ENCODE measurements around the gene THSD4. TPM values are rescaled to one million over a fixed set of nuclear protein-coding genes. Genes with fewer than 3 reads are reported as not detected.

The THSD4 gene
- total and polyA plus RNA-seq, 2 of the 8 experiments (the other 6 are each of a cell fraction or from before 2014, with no cell fraction given): 2.5 to 6.2 TPM

- TF ChIP-seq ATF2 (IDR thresholded peaks at IDR 0.05; ENCODE audit: low read length) (no peak), SP4 (IDR thresholded peaks at IDR 0.05; ENCODE audit: low read length) (no peak), TCF12 (IDR thresholded peaks at IDR 0.05; ENCODE audit: low read depth, low read length) (no peak), POLR2A (IDR thresholded peaks at IDR 0.05; ENCODE audit: control extremely low read depth in 1 of 2, low read depth in 2 of 2, low read length in 2 of 2) (no peak), EGR1 (IDR thresholded peaks at IDR 0.05; ENCODE audit: borderline replicate concordance, low read depth, low read length) (no peak), CTCF (IDR thresholded peaks at IDR 0.05; ENCODE audit: control extremely low read depth in 1 of 3, insufficient read depth in 1 of 3, low read depth in 1 of 3, low read length in 3 of 3) (no peak)
Measured at GRCh38 chr15:71709808-71710418, 594.6 kb downstream of the THSD4 start (continued).

All from H1 (cell line).